Thyroid gland (tissue), 4 donors: Measurements from ENCODE around the gene ITIH5. TPM values are rescaled to one million over a fixed set of nuclear protein-coding genes. Genes with fewer than 3 reads are reported as not detected.

Source experiments
- DNase-seq, 2 donors: peaks; one replicate each; pipeline ENCODE4 v3.0.0-alpha.2; 2019
- H3K27ac ChIP-seq, 3 donors: fragments of 200-600 bp; sonication (generic); 1 replicate in 2 of 3; 2 replicates in 1 of 3; pipeline ENCODE4 v1.5.1; 2016 to 2019; ENCODE audit warnings: mild to moderate bottlenecking in 1 of 3, moderate library complexity in 1 of 3
- H3K27me3 ChIP-seq: fragments of 200-600 bp; sonication (generic); one replicate; pipeline ENCODE4 v1.5.1; 2019
- H3K36me3 ChIP-seq, 2 donors: fragments of 200-600 bp; sonication (generic); one replicate each; pipeline ENCODE4 v1.5.1; 2016 to 2019
- H3K4me1 ChIP-seq, 2 donors: fragments of 200-600 bp; sonication (generic); one replicate each; pipeline ENCODE4 v1.5.1; 2017 to 2019
- H3K4me3 ChIP-seq, 3 donors: fragments of 200-600 bp; sonication (generic); replicated peaks in 1 of 3; 1 replicate in 2 of 3; 2 replicates in 1 of 3; pipeline ENCODE4 v1.5.1; 2016; ENCODE audit warnings: mild to moderate bottlenecking in 1 of 3
- H3K9me3 ChIP-seq: fragments of 200-600 bp; sonication (generic); one replicate; pipeline ENCODE4 v1.5.1; 2017
- CTCF ChIP-seq, 6 experiments: fragments of 200-600 bp in 3 of 6; fragments of 450-650 bp in 3 of 6; sonication (generic) in 3 of 6; IDR thresholded peaks; one replicate each; pipeline ENCODE4 v1.5.1; 2016 to 2019; ENCODE audit warnings: antibody characterized with exemption in 6 of 6, mild to moderate bottlenecking in 2 of 6, inconsistent platforms in 1 of 6, moderate library complexity in 1 of 6
- POLR2A ChIP-seq, 2 donors: fragments of 450-650 bp; IDR thresholded peaks; one replicate each; pipeline ENCODE4 v1.6.1; 2017; ENCODE audit warnings: antibody characterized with exemption in 2 of 2, mild to moderate bottlenecking in 2 of 2, moderate library complexity in 1 of 2
- WGBS, 2 donors: methylation state at CpG; one replicate each; pipeline ENCODE4 v1.1.5; 2017; 5-methylcytosine and 5-hydroxymethylcytosine counted together
- intact Hi-C: fragments of 100-400 bp; cut with DNase I; formaldehyde crosslinking; loops from one replicate; pipeline ENCODE4 v1.15.1; 2023
- total RNA-seq, 4 donors: library from RNA; depleted of rRNA; stranded (reverse); fragments of >200 nt; gene quantifications; one replicate each; pipeline ENCODE4 v1.2.3, GENCODE V29; 2016

ITIH5 gene
- total RNA-seq, 4 donors from 2014 or later: 14.4 to 31.3 (median 20.2) TPM

GRCh38 chr10:7707858-7708622 is 41.3 kb upstream of the ITIH5 start:
- TF ChIP-seq CTCF (IDR thresholded peaks at IDR 0.05) (no peak), POLR2A (IDR thresholded peaks at IDR 0.05) (no peak)
- intact Hi-C loops: no loop called here
- WGBS, 2 donors: 81 to 85% methylated on average over 5 of the region's 5 CpGs

DNA sequence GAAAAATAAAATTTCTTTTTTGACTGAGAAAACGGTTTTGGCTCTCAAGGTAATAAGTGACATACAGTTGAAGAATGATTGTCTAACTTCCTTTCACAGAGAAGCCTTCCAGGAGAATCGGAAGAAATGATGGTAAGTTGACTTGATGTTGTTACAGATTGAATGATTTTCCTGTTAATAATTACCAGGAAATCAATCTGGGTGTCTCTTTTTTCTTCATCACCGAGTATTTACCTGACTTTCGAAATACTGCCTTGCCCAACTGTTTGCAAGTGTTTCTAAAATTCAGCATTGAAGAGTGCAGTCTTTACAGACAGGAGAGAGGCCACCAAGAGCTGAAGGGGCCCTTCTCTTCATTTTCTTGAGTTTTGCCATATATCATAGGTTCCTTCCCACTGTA is 40.3 kb upstream of the ITIH5 start:
- Histone ChIP-seq H3K4me3 (no peak overlapping the region), H3K9me3 (no peaks in the 10 kb centered on the region), H3K4me1 (no peaks in the 10 kb centered on the region), H3K36me3 (no peaks in the 10 kb centered on the region), H3K27me3 (no peaks in the 10 kb centered on the region), H3K27ac (no peak overlapping the region)
- 75 to 83% methylated on average over 4 of the region's 4 CpGs for WGBS, 2 donors
- TF ChIP-seq CTCF (IDR thresholded peaks at IDR 0.05): no peak
- TF ChIP-seq POLR2A (IDR thresholded peaks at IDR 0.05): no peak
- no peak for DNase-seq
- intact Hi-C loops: no loop called here

More at GRCh38 chr10:7707858-7708622, 41.3 kb upstream of the ITIH5 start:
- no peak overlapping the region for H3K27ac ChIP-seq
- DNase-seq: no peak
- H3K36me3 ChIP-seq: no peaks in the 10 kb centered on the region
- H3K9me3 ChIP-seq: no peaks in the 10 kb centered on the region
- H3K4me1 ChIP-seq: no peaks in the 10 kb centered on the region
- no peak overlapping the region for H3K4me3 ChIP-seq
- H3K27me3 ChIP-seq: no peaks in the 10 kb centered on the region

- intact Hi-C loops: no loop called here
- no peak overlapping the region for H3K4me3 ChIP-seq
- H3K9me3 ChIP-seq: no peaks in the 10 kb centered on the region
Observed at GRCh38 chr10:7706534-7707073, 39.8 kb upstream of the ITIH5 start.

DNA sequence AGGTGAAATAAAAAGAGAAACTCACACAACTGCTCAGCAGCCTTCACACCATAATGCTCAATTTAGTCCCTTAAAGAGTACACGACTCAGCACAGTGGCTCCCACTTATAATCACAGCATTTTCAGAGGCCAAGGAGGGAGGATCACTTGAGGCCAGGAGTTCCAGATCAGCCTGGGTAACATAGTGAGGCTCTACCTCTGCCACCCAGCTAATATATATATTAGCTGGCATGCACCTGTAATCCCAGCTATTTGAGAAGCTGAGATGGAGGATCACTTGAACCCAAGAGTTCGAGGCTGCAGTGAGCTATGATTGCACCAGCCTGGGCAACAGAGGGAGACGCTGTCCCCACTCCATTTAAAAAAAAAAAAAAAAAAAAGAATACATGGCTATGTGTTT is 38.6 kb upstream of the ITIH5 start:
- Histone ChIP-seq H3K4me3 (no peak overlapping the region), H3K36me3 (no peaks in the 10 kb centered on the region), H3K27ac (no peak overlapping the region), H3K9me3 (no peaks in the 10 kb centered on the region), H3K27me3 (no peaks in the 10 kb centered on the region), H3K4me1 (no peaks in the 10 kb centered on the region)
- TF ChIP-seq CTCF (IDR thresholded peaks at IDR 0.05): no peak
- no peak for TF ChIP-seq POLR2A (IDR thresholded peaks at IDR 0.05)
- DNase-seq: no peak
- 77 to 91% methylated on average over 3 of the region's 3 CpGs for WGBS, 2 donors
- intact Hi-C loops: no loop called here

More at GRCh38 chr10:7706534-7707073, 39.8 kb upstream of the ITIH5 start:
- H3K27ac ChIP-seq: no peak overlapping the region
- TF ChIP-seq CTCF (IDR thresholded peaks at IDR 0.05) (no peak), POLR2A (IDR thresholded peaks at IDR 0.05) (no peak)
- H3K36me3 ChIP-seq: no peaks in the 10 kb centered on the region
- no peaks in the 10 kb centered on the region for H3K27me3 ChIP-seq
- H3K4me1 ChIP-seq: no peaks in the 10 kb centered on the region
- no peak for DNase-seq
- 82 to 92% methylated on average over 4 of the region's 4 CpGs for WGBS, 2 donors
